Neural cell (in vitro differentiated cells): ENCODE measurements around the gene PRMT5.

Source experiments
- CTCF ChIP-seq: fragments of 450-650 bp; IDR thresholded peaks from 2 replicates; pipeline ENCODE4 v1.5.1; 2014; ENCODE audit warnings: antibody characterized with exemption, mild to moderate bottlenecking, moderate library complexity; ENCODE audit not compliant: poor library complexity, severe bottlenecking
- RAD21 ChIP-seq: fragments of 450-650 bp; conservative IDR thresholded peaks from 2 replicates; pipeline ENCODE4 v1.6.1; 2014; ENCODE audit warnings: antibody characterized with exemption, mild to moderate bottlenecking, moderate library complexity
- REST ChIP-seq: IDR thresholded peaks from 2 replicates; pipeline ENCODE4 v1.6.1; 2012; ENCODE audit warnings: borderline replicate concordance

DNA sequence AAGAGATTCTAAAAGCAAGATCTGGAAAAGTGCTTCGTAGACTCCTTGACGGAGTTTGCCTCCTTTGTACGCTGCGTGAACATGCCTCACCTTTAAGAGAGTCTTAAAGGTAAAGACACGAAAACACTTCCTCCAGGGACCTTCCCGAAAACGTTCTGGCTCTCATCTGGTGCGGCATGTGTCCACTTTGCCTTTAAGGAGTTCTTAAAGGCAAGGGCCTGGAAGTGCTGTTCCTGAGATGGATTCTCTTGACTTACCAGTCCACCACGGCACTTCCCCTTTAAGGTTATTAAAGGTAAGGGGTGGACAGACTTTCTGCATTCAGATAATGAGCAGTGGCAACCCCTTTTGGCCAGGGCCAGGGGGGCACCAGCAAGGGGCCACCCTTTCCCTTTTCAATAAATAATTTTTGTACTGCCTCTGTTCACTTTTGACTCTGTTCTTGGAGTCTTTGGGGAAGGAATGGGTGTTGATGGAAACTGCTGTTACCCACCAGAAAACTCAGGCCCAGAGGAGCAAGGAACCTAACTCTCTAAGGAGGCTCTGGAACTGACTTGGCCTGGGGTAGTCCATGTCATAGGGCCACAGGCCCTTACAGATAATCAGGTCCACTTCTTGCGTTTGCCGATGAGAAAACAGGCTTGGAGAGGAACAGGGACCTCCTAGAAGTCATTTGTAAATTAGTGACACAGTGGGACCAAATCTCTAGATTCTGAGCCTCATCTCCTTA lies 41.8 kb downstream of the PRMT5 start:
- TF ChIP-seq CTCF (no peak), RAD21 (no peak), REST (no peak)
